CD8-positive, alpha-beta memory T cell (primary cell): ENCODE data around the gene OGFRL1. TPM values are rescaled to one million over a fixed set of nuclear protein-coding genes. Genes with fewer than 3 reads are reported as not detected.
A peak's percentile ranks its signal among the peaks of the same experiment; 100 is the strongest.

ENCODE experiments used
- CTCF ChIA-PET: fragments of 350-600 bp; sonication (Branson Sonifier 250); formaldehyde crosslinking; loops from one replicate; lab custom pipeline; 2021; ENCODE audit warnings: antibody characterized with exemption; lab: Charles Lee
- POLR2A ChIA-PET: fragments of 350-600 bp; sonication (Branson Sonifier 250); formaldehyde crosslinking; loops from one replicate; lab custom pipeline; 2021; ENCODE audit warnings: antibody characterized with exemption; lab: Charles Lee
- DNase-seq, 5 donors: peaks; one replicate each; pipeline versions ENCODE4 v3.0.0 to v3.0.0-alpha.2; 2020 to 2022; ENCODE audit warnings: mixed read lengths in 1 of 5
- H3K27ac ChIP-seq: one replicate; pipeline ENCODE4 v1.7.0; 2013; ENCODE audit warnings: low read depth, mild to moderate bottlenecking, low read length, moderate library complexity
- H3K27me3 ChIP-seq: 2 replicates; pipeline ENCODE4 v1.7.0; 2013; ENCODE audit warnings: low read length, mild to moderate bottlenecking; ENCODE audit not compliant: insufficient read depth, poor library complexity, severe bottlenecking
- H3K36me3 ChIP-seq: 2 replicates; pipeline ENCODE4 v1.7.0; 2013; ENCODE audit warnings: mild to moderate bottlenecking, low read length, moderate library complexity; ENCODE audit not compliant: insufficient read depth
- H3K4me1 ChIP-seq: 2 replicates; pipeline ENCODE4 v1.7.0; 2013; ENCODE audit warnings: mild to moderate bottlenecking, low read length, moderate library complexity; ENCODE audit not compliant: insufficient read depth
- H3K4me3 ChIP-seq: 2 replicates; pipeline ENCODE4 v1.7.0; 2013; ENCODE audit warnings: mild to moderate bottlenecking, low read length
- H3K9me3 ChIP-seq: 2 replicates; pipeline ENCODE4 v1.7.0; 2013; ENCODE audit warnings: mild to moderate bottlenecking, low read length
- H3K27ac Mint-ChIP-seq, 8 donors: one replicate each; pipeline ENCODE4 v1.8.0; 2020 to 2021; ENCODE audit warnings: mixed read lengths in 8 of 8, mild to moderate bottlenecking in 6 of 8, inconsistent platforms in 3 of 8, moderate library complexity in 3 of 8
- H3K27me3 Mint-ChIP-seq, 2 donors: one replicate each; pipeline ENCODE4 v1.8.0; 2020 to 2021; ENCODE audit warnings: mixed read lengths in 2 of 2, mild to moderate bottlenecking in 1 of 2, moderate library complexity in 1 of 2
- H3K36me3 Mint-ChIP-seq, 3 donors: one replicate each; pipeline ENCODE4 v1.8.0; 2020 to 2021; ENCODE audit warnings: mixed read lengths in 3 of 3, inconsistent platforms in 1 of 3, mild to moderate bottlenecking in 1 of 3
- H3K4me1 Mint-ChIP-seq, 3 donors: one replicate each; pipeline ENCODE4 v1.8.0; 2020 to 2021; ENCODE audit warnings: mixed read lengths in 3 of 3, inconsistent platforms in 1 of 3, mild to moderate bottlenecking in 1 of 3
- H3K4me3 Mint-ChIP-seq, 7 donors: one replicate each; pipeline ENCODE4 v1.8.0; 2020 to 2021; ENCODE audit warnings: mixed read lengths in 7 of 7, mild to moderate bottlenecking in 6 of 7, moderate library complexity in 4 of 7, inconsistent platforms in 2 of 7
- H3K9me3 Mint-ChIP-seq, 5 donors: one replicate each; pipeline ENCODE4 v1.8.0; 2020 to 2022; ENCODE audit warnings: mixed read lengths in 5 of 5, mild to moderate bottlenecking in 3 of 5, moderate library complexity in 2 of 5, inconsistent platforms in 1 of 5
- polyA plus RNA-seq: library from polyadenylated mRNA; unstranded; fragments of 300-500 nt; fragmentation: Illumina TruSeq; gene quantifications from one replicate; pipeline ENCODE4 v1.2.3, GENCODE V29; 2021
- total RNA-seq, 2 experiments: library from RNA; stranded (reverse); gene quantifications; one replicate each; pipeline ENCODE4 v1.2.3, GENCODE V29; 2021

OGFRL1 gene
- total and polyA plus RNA-seq, 3 experiments from 2014 or later: 4.1 to 5.6 (median 5.5) TPM

GRCh38 chr6:71289039-71289801, 609 bp downstream of the OGFRL1 start:
- H3K36me3 ChIP-seq: no peaks in the 10 kb centered on the region
- peaks cover 46 to 53% (median 53%) of the 10 kb centered on the region in 3 donors for H3K4me1 Mint-ChIP-seq
- peaks cover 14% of the 10 kb centered on the region for H3K4me1 ChIP-seq
- H3K27ac ChIP-seq: no peak overlapping the region
- H3K27ac Mint-ChIP-seq: peak overlapping the region in 7 of 8 donors; percentile 12 to 84 (median 68)
- CTCF ChIA-PET: interaction anchor here (0.9 to 2.5 kb wide), 8 partner anchors 8 to 99 kb away, joined by 3 to 10 read pairs (median 4); no protein-coding TSS in a partner anchor
- H3K27me3 Mint-ChIP-seq: no peaks in the 10 kb centered on the region
- H3K9me3 Mint-ChIP-seq: no peaks in the 10 kb centered on the region
- H3K4me3 Mint-ChIP-seq: peak overlapping the region; percentile 79 to 90 (median 86)
- no peaks in the 10 kb centered on the region for H3K9me3 ChIP-seq
- peaks cover 2 to 12% (median 4%) of the 10 kb centered on the region in 3 donors for H3K36me3 Mint-ChIP-seq
- H3K4me3 ChIP-seq: peak overlapping the region; percentile 40
- POLR2A ChIA-PET: interaction anchor here (0.9 to 1.0 kb wide), 2 partner anchors 51 to 98 kb away, joined by 3 to 5 read pairs; no protein-coding TSS in a partner anchor
- H3K27me3 ChIP-seq: no peaks in the 10 kb centered on the region
- DNase-seq: peak; percentile 4 to 50 (median 29)

GRCh38 chr6:71289802-71290175, 1.2 kb downstream of the OGFRL1 start:
- peaks cover 46 to 56% (median 53%) of the 10 kb centered on the region in 3 donors for H3K4me1 Mint-ChIP-seq
- no peaks in the 10 kb centered on the region for H3K27me3 Mint-ChIP-seq
- H3K27ac ChIP-seq: no peak overlapping the region
- H3K27ac Mint-ChIP-seq: peak overlapping the region; percentile 4 to 84 (median 67)
- peaks cover 6 to 16% (median 7%) of the 10 kb centered on the region in 3 donors for H3K36me3 Mint-ChIP-seq
- H3K9me3 ChIP-seq: no peaks in the 10 kb centered on the region
- H3K4me3 ChIP-seq: peak overlapping the region; percentile 30
- peak overlapping the region; percentile 79 to 90 (median 86) for H3K4me3 Mint-ChIP-seq
- H3K4me1 ChIP-seq: peaks cover 14% of the 10 kb centered on the region
- H3K27me3 ChIP-seq: no peaks in the 10 kb centered on the region
- no peak for DNase-seq
- CTCF ChIA-PET: interaction anchor here (1.0 to 1.9 kb wide), 3 partner anchors 10 to 19 kb away, joined by 3 to 4 read pairs (median 3); no protein-coding TSS in a partner anchor
- no peaks in the 10 kb centered on the region for H3K9me3 Mint-ChIP-seq
- POLR2A ChIA-PET: no interaction called here
- H3K36me3 ChIP-seq: no peaks in the 10 kb centered on the region

- no peak overlapping the region for H3K27ac ChIP-seq
- peaks cover 9 to 25% (median 12%) of the 10 kb centered on the region in 3 donors for H3K36me3 Mint-ChIP-seq
- H3K36me3 ChIP-seq: no peaks in the 10 kb centered on the region
- CTCF ChIA-PET: no interaction called here
- H3K4me3 ChIP-seq: no peak overlapping the region
- H3K9me3 Mint-ChIP-seq: no peaks in the 10 kb centered on the region
- peak overlapping the region in 6 of 7 donors; percentile 79 to 89 (median 86) for H3K4me3 Mint-ChIP-seq
- no peaks in the 10 kb centered on the region for H3K27me3 ChIP-seq
- H3K27me3 Mint-ChIP-seq: no peaks in the 10 kb centered on the region
- H3K27ac Mint-ChIP-seq: peak overlapping the region in 4 of 8 donors; percentile 3 to 68 (median 57)
- POLR2A ChIA-PET: no interaction called here
- H3K9me3 ChIP-seq: no peaks in the 10 kb centered on the region
- DNase-seq: no peak
- H3K4me1 ChIP-seq: peaks cover 14% of the 10 kb centered on the region
- peaks cover 46 to 56% (median 53%) of the 10 kb centered on the region in 3 donors for H3K4me1 Mint-ChIP-seq
Measured at GRCh38 chr6:71290611-71291010, 2.0 kb downstream of the OGFRL1 start.

GRCh38 chr6:71292001-71292400, 3.4 kb downstream of the OGFRL1 start:
- H3K27ac Mint-ChIP-seq: peak overlapping the region in 2 of 8 donors; percentile 12 to 22
- Histone ChIP-seq H3K9me3 (no peaks in the 10 kb centered on the region), H3K4me1 (peaks cover 14% of the 10 kb centered on the region), H3K4me3 (no peak overlapping the region), H3K27me3 (no peaks in the 10 kb centered on the region), H3K36me3 (no peaks in the 10 kb centered on the region), H3K27ac (no peak overlapping the region)
- POLR2A ChIA-PET: no interaction called here
- peak overlapping the region in 5 of 7 donors; percentile 8 to 89 (median 86) for H3K4me3 Mint-ChIP-seq
- H3K4me1 Mint-ChIP-seq: peaks cover 45 to 51% (median 48%) of the 10 kb centered on the region in 3 donors
- H3K9me3 Mint-ChIP-seq: no peaks in the 10 kb centered on the region
- no peak for DNase-seq
- H3K36me3 Mint-ChIP-seq: peaks cover 12 to 35% (median 16%) of the 10 kb centered on the region in 3 donors
- H3K27me3 Mint-ChIP-seq: no peaks in the 10 kb centered on the region
- CTCF ChIA-PET: no interaction called here

GRCh38 chr6:71294121-71294523, 5.5 kb downstream of the OGFRL1 start:
- no peak overlapping the region for H3K27ac Mint-ChIP-seq
- Histone ChIP-seq H3K4me1 (peaks cover 4% of the 10 kb centered on the region), H3K27me3 (no peaks in the 10 kb centered on the region), H3K9me3 (no peaks in the 10 kb centered on the region), H3K27ac (no peak overlapping the region), H3K4me3 (no peak overlapping the region), H3K36me3 (no peaks in the 10 kb centered on the region)
- no peaks in the 10 kb centered on the region for H3K27me3 Mint-ChIP-seq
- POLR2A ChIA-PET: no interaction called here
- no peak for DNase-seq
- peaks cover 13 to 46% (median 19%) of the 10 kb centered on the region in 3 donors for H3K36me3 Mint-ChIP-seq
- H3K4me1 Mint-ChIP-seq: peaks cover 34 to 40% (median 36%) of the 10 kb centered on the region in 3 donors
- H3K4me3 Mint-ChIP-seq: no peak overlapping the region
- CTCF ChIA-PET: no interaction called here
- H3K9me3 Mint-ChIP-seq: no peaks in the 10 kb centered on the region

- Histone ChIP-seq H3K27ac (no peak overlapping the region), H3K9me3 (no peaks in the 10 kb centered on the region), H3K4me1 (no peaks in the 10 kb centered on the region), H3K4me3 (no peak overlapping the region), H3K27me3 (no peaks in the 10 kb centered on the region), H3K36me3 (no peaks in the 10 kb centered on the region)
- H3K27ac Mint-ChIP-seq: peak overlapping the region in 1 of 8 donors; percentile 61
- DNase-seq: no peak
- peaks cover 1 to 6% (median 4%) of the 10 kb centered on the region in 3 donors for H3K4me1 Mint-ChIP-seq
- no peaks in the 10 kb centered on the region for H3K27me3 Mint-ChIP-seq
- H3K36me3 Mint-ChIP-seq: peaks cover 17 to 64% (median 39%) of the 10 kb centered on the region in 3 donors
- H3K9me3 Mint-ChIP-seq: no peaks in the 10 kb centered on the region
- no peak overlapping the region for H3K4me3 Mint-ChIP-seq
- POLR2A ChIA-PET: no interaction called here
- CTCF ChIA-PET: interaction anchor here (1.8 kb wide), 1 partner anchor 10 kb away, joined by 7 read pairs; the partner anchor contains the start of gene OGFRL1
Measured at GRCh38 chr6:71298459-71298858, 9.8 kb downstream of the OGFRL1 start.

GRCh38 chr6:71299541-71300470, 11.2 kb downstream of the OGFRL1 start:
- no peak overlapping the region for H3K27ac ChIP-seq
- H3K4me1 Mint-ChIP-seq: peaks cover 0 to 3% (median 0%) of the 10 kb centered on the region in 3 donors
- H3K36me3 Mint-ChIP-seq: peaks cover 11 to 53% (median 32%) of the 10 kb centered on the region in 3 donors
- no peaks in the 10 kb centered on the region for H3K9me3 ChIP-seq
- no peak overlapping the region for H3K27ac Mint-ChIP-seq
- no peak overlapping the region for H3K4me3 Mint-ChIP-seq
- ChIA-PET CTCF (interaction anchor here (1.2 kb wide), 1 partner anchor 11 kb away, joined by 3 read pairs; the partner anchor contains the start of gene OGFRL1), POLR2A (no interaction called here)
- no peaks in the 10 kb centered on the region for H3K36me3 ChIP-seq
- no peaks in the 10 kb centered on the region for H3K4me1 ChIP-seq
- H3K9me3 Mint-ChIP-seq: no peaks in the 10 kb centered on the region
- H3K27me3 ChIP-seq: no peaks in the 10 kb centered on the region
- H3K4me3 ChIP-seq: no peak overlapping the region
- no peaks in the 10 kb centered on the region for H3K27me3 Mint-ChIP-seq
- DNase-seq: no peak
